H9 (cell line): Measurements from ENCODE around the gene ZDHHC12. TPM values are rescaled to one million over a fixed set of nuclear protein-coding genes. Genes with fewer than 3 reads are reported as not detected.

ENCODE experiments used
- DNase-seq: peaks from one replicate; pipeline ENCODE4 v3.0.0-alpha.2; 2017
- H2AFZ ChIP-seq: one replicate; pipeline ENCODE4 v1.6.1; 2013; ENCODE audit warnings: mild to moderate bottlenecking, low read length, control low read depth, moderate library complexity
- H2AK5ac ChIP-seq: 2 replicates; pipeline ENCODE4 v1.6.1; 2013; ENCODE audit warnings: low read length, control low read depth, mixed read lengths; ENCODE audit not compliant: insufficient read length
- H2BK120ac ChIP-seq: one replicate; pipeline ENCODE4 v1.6.1; 2013; ENCODE audit warnings: low read depth, mild to moderate bottlenecking, low read length, control low read depth, inconsistent platforms; ENCODE audit not compliant: poor library complexity, severe bottlenecking
- H2BK12ac ChIP-seq: 2 replicates; pipeline ENCODE4 v1.6.1; 2013; ENCODE audit warnings: low read length, control low read depth, mixed read lengths, low read depth; ENCODE audit not compliant: insufficient read length
- H2BK15ac ChIP-seq: 2 replicates; pipeline ENCODE4 v1.6.1; 2013; ENCODE audit warnings: low read depth, low read length, control low read depth
- H2BK20ac ChIP-seq: one replicate; pipeline ENCODE4 v1.6.1; 2013; ENCODE audit warnings: low read depth, mild to moderate bottlenecking, low read length, control low read depth, inconsistent platforms; ENCODE audit not compliant: poor library complexity, severe bottlenecking
- H2BK5ac ChIP-seq: 2 replicates; pipeline ENCODE4 v1.6.1; 2013; ENCODE audit warnings: low read length, control low read depth, mixed read lengths; ENCODE audit not compliant: insufficient read length
- H3K14ac ChIP-seq: 2 replicates; pipeline ENCODE4 v1.6.1; 2013; ENCODE audit warnings: low read length, control low read depth; ENCODE audit not compliant: insufficient read depth
- H3K18ac ChIP-seq: 2 replicates; pipeline ENCODE4 v1.6.1; 2013; ENCODE audit warnings: low read depth, mild to moderate bottlenecking, mixed read lengths, low read length, control low read depth; ENCODE audit not compliant: insufficient read length
- H3K23ac ChIP-seq: 2 replicates; pipeline ENCODE4 v1.6.1; 2013; ENCODE audit warnings: low read length, control low read depth, mixed read lengths, low read depth; ENCODE audit not compliant: insufficient read length
- H3K23me2 ChIP-seq: 2 replicates; pipeline ENCODE4 v1.6.1; 2013; ENCODE audit warnings: low read depth, mild to moderate bottlenecking, mixed read lengths, low read length, control low read depth; ENCODE audit not compliant: insufficient read length, poor library complexity, severe bottlenecking
- H3K27ac ChIP-seq: 2 replicates; pipeline ENCODE4 v1.5.1; 2013; ENCODE audit warnings: low read length, control low read depth, mixed read lengths, low read depth; ENCODE audit not compliant: insufficient read length
- H3K27me3 ChIP-seq: 2 replicates; pipeline ENCODE4 v1.6.1; 2013; ENCODE audit warnings: low read length, control low read depth, inconsistent platforms; ENCODE audit not compliant: insufficient read depth
- H3K4ac ChIP-seq: 2 replicates; pipeline ENCODE4 v1.6.1; 2013; ENCODE audit warnings: low read depth, mild to moderate bottlenecking, control low read depth, inconsistent platforms, low read length, moderate library complexity
- H3K4me1 ChIP-seq: 2 replicates; pipeline ENCODE4 v1.6.1; 2013; ENCODE audit warnings: low read length, control low read depth, inconsistent platforms; ENCODE audit not compliant: insufficient read depth
- H3K4me2 ChIP-seq: 2 replicates; pipeline ENCODE4 v1.6.1; 2013; ENCODE audit warnings: low read length, control low read depth, mixed read lengths; ENCODE audit not compliant: insufficient read length, insufficient read depth
- H3K56ac ChIP-seq: 2 replicates; pipeline ENCODE4 v1.6.1; 2013; ENCODE audit warnings: low read depth, mild to moderate bottlenecking, mixed read lengths, low read length, control low read depth; ENCODE audit not compliant: insufficient read length
- H3K79me1 ChIP-seq: 2 replicates; pipeline ENCODE4 v1.6.1; 2013; ENCODE audit warnings: low read depth, mild to moderate bottlenecking, moderate library complexity, low read length, control low read depth, inconsistent platforms; ENCODE audit not compliant: insufficient read depth, poor library complexity, severe bottlenecking
- H3K79me2 ChIP-seq: 2 replicates; pipeline ENCODE4 v1.6.1; 2013; ENCODE audit warnings: low read length, control low read depth, inconsistent platforms; ENCODE audit not compliant: insufficient read depth
- H3K9ac ChIP-seq: 2 replicates; pipeline ENCODE4 v1.6.1; 2013; ENCODE audit warnings: low read length, control low read depth, mixed read lengths; ENCODE audit not compliant: insufficient read length; ENCODE audit errors: extremely low read depth
- H3K9me3 ChIP-seq: one replicate; pipeline ENCODE4 v1.6.1; 2013; ENCODE audit warnings: low read depth, low read length, inconsistent platforms; ENCODE audit not compliant: control insufficient read depth
- H3T11ph ChIP-seq: one replicate; pipeline ENCODE4 v1.6.1; 2013; ENCODE audit warnings: mild to moderate bottlenecking, low read length, control low read depth, inconsistent platforms
- H4K20me1 ChIP-seq: one replicate; pipeline ENCODE4 v1.6.1; 2013; ENCODE audit not compliant: control insufficient read depth, insufficient read length, insufficient read depth
- H4K5ac ChIP-seq: 2 replicates; pipeline ENCODE4 v1.6.1; 2013; ENCODE audit warnings: low read depth, mild to moderate bottlenecking, mixed read lengths, low read length, control low read depth; ENCODE audit not compliant: insufficient read length
- H4K8ac ChIP-seq: replicated peaks from 2 replicates; pipeline ENCODE4 v1.6.1; 2013; ENCODE audit warnings: low read length, control low read depth, mixed read lengths, low read depth; ENCODE audit not compliant: insufficient read length
- H4K91ac ChIP-seq: 2 replicates; pipeline ENCODE4 v1.6.1; 2013; ENCODE audit warnings: low read depth, mild to moderate bottlenecking, moderate library complexity, mixed read lengths, low read length, control low read depth; ENCODE audit not compliant: insufficient read length
- H3K27ac Mint-ChIP-seq, 3 experiments: 2 replicates in 2 of 3; 3 replicates in 1 of 3; pipeline ENCODE4 v1.8.0; 2020 to 2021; ENCODE audit warnings: mixed read lengths in 3 of 3, mild to moderate bottlenecking in 1 of 3, moderate library complexity in 1 of 3
- H3K27me3 Mint-ChIP-seq: 2 replicates; pipeline ENCODE4 v1.8.0; 2021; ENCODE audit warnings: low read depth, mild to moderate bottlenecking, moderate library complexity, mixed read lengths
- H3K36me3 Mint-ChIP-seq, 3 experiments: 2 replicates in 2 of 3; 3 replicates in 1 of 3; pipeline ENCODE4 v1.8.0; 2020 to 2021; ENCODE audit warnings: low read depth in 3 of 3, mixed read lengths in 3 of 3; ENCODE audit not compliant: insufficient read depth in 1 of 3
- H3K4me1 Mint-ChIP-seq, 2 experiments: 2 replicates each; pipeline ENCODE4 v1.8.0; 2020; ENCODE audit warnings: mixed read lengths in 2 of 2
- H3K4me3 Mint-ChIP-seq, 2 experiments: 2 replicates in 1 of 2; 3 replicates in 1 of 2; pipeline ENCODE4 v1.8.0; 2020 to 2021; ENCODE audit warnings: mild to moderate bottlenecking in 2 of 2, mixed read lengths in 2 of 2, moderate library complexity in 1 of 2
- H3K9me3 Mint-ChIP-seq, 2 experiments: 2 replicates in 1 of 2; 3 replicates in 1 of 2; pipeline ENCODE4 v1.8.0; 2020; ENCODE audit warnings: mild to moderate bottlenecking in 2 of 2, mixed read lengths in 2 of 2, moderate library complexity in 1 of 2
- CTCF ChIP-seq: fragments of 200-600 bp; sonication (generic); conservative IDR thresholded peaks from 3 replicates; pipeline ENCODE4 v1.8.0; 2021; ENCODE audit warnings: antibody characterized with exemption, mild to moderate bottlenecking
- WGBS: extraction: QIAGEN DNeasy Blood & Tissue Kit; methylation state at CpG from one replicate; pipeline ENCODE4 v1.1.7; 2013; ENCODE audit warnings: missing lambda C conversion rate, low lambda C conversion rate, mixed read lengths; ENCODE audit not compliant: insufficient read length; ENCODE audit errors: extremely low coverage; 5-methylcytosine and 5-hydroxymethylcytosine counted together
- total RNA-seq: library from RNA; stranded (reverse); gene quantifications from 2 replicates; pipeline ENCODE4 v1.2.1, GENCODE V29; 2021

Gene ZDHHC12
- total RNA-seq, 1 experiment from 2014 or later: 42.8 TPM

DNA sequence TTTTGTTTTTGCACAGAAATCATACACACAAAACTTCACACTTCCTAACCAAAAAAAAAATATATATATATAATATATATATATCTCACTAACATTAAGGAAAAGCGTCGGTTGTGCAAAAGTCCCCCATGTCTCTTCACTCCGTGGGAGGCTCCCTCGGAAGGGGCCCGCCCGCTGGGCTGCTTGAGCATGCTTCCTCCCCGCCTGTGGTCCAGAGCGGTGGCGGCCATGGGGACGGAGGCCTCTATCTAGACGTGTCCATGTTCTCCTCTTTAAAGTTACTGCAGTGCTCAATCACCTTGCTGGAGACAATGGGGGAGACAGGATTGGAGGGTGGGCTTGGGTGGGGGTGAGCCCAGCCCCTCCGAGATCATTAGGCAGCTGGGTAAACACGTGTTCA lies 7.2 kb upstream of the ZDHHC12 start:
- no peak for DNase-seq
- H2BK15ac ChIP-seq: no peak overlapping the region
- H2BK20ac ChIP-seq: no peak overlapping the region
- Mint-ChIP-seq H3K4me3 (no peak overlapping the region), H3K9me3 (no peaks in the 10 kb centered on the region), H3K27ac (no peak overlapping the region), H3K27me3 (no peaks in the 10 kb centered on the region; the same call in none of the 2 replicates), H3K36me3 (peaks cover 0 to 20% (median 8%) of the 10 kb centered on the region in 3 experiments; a peak in 2 of 7 replicates), H3K4me1 (peaks cover 8 to 11% of the 10 kb centered on the region in 2 experiments)
- no peak overlapping the region for H3K56ac ChIP-seq
- H2BK12ac ChIP-seq: no peak overlapping the region
- H3T11ph ChIP-seq: no peak overlapping the region
- H3K18ac ChIP-seq: no peak overlapping the region
- H3K27me3 ChIP-seq: no peaks in the 10 kb centered on the region
- no peak overlapping the region for H2AK5ac ChIP-seq
- no peak overlapping the region for H3K4ac ChIP-seq
- H4K91ac ChIP-seq: no peak overlapping the region
- no peaks in the 10 kb centered on the region for H3K4me1 ChIP-seq
- no peak overlapping the region for H3K23ac ChIP-seq
- H2BK5ac ChIP-seq: no peak overlapping the region
- no CpG with 5 or more reads among the region's 13 CpGs for WGBS
- H3K9me3 ChIP-seq: no peaks in the 10 kb centered on the region
- H3K23me2 ChIP-seq: no peaks in the 10 kb centered on the region
- H3K9ac ChIP-seq: no peak overlapping the region
- no peak overlapping the region for H3K14ac ChIP-seq
- H3K27ac ChIP-seq: no peak overlapping the region
- no peak overlapping the region for H4K8ac ChIP-seq
- no peak for TF ChIP-seq CTCF
- H3K4me2 ChIP-seq: no peak overlapping the region
- no peak overlapping the region for H2BK120ac ChIP-seq
- H4K5ac ChIP-seq: no peak overlapping the region
- no peak overlapping the region for H2AFZ ChIP-seq
- no peaks in the 10 kb centered on the region for H4K20me1 ChIP-seq
- H3K79me1 ChIP-seq: no peaks in the 10 kb centered on the region
- no peaks in the 10 kb centered on the region for H3K79me2 ChIP-seq
